ENCODE measurements around the gene PMPCA.

GRCh38 chr9:136402067-136402466 lies 8.4 kb upstream of the PMPCA start:
- no peak for TF ChIP-seq POLR2A (IDR thresholded peaks at IDR 0.05; ENCODE audit: borderline replicate concordance, extremely low read depth, insufficient read depth, insufficient read length)
- no peak for TF ChIP-seq EZH2 (IDR thresholded peaks at IDR 0.05)
- no peak for TF ChIP-seq RAD21 (IDR thresholded peaks at IDR 0.05; ENCODE audit: low read depth)
- no peak for TF ChIP-seq CTCF (IDR thresholded peaks at IDR 0.05 in 2 of 3, conservative IDR thresholded peaks at IDR 0.05 in 1 of 3; ENCODE audit: borderline replicate concordance in 1 of 3, insufficient read depth in 1 of 3, low read depth in 2 of 3, low read length in 2 of 3)
- TF ChIP-seq CBX3 (IDR thresholded peaks at IDR 0.05; ENCODE audit: low read depth), result no peak
- no peak for TF ChIP-seq ELF1 (IDR thresholded peaks at IDR 0.05; ENCODE audit: borderline replicate concordance, low read depth)
- no peak for TF ChIP-seq MAX (IDR thresholded peaks at IDR 0.05)
- TF ChIP-seq SIN3A (IDR thresholded peaks at IDR 0.05; ENCODE audit: low read depth), result no peak
